Right hindlimb (tissue), 1 donor: ENCODE results near the gene SLC39A6.
"Not testable (repeated sequence)": the region's sequence is repeated elsewhere in the genome, so short reads cannot be mapped to it uniquely, and the experiment has no call there.

Experiments
- DNase-seq: peaks from one replicate; pipeline ENCODE4 v3.0.0-alpha.2; 2018

The SLC39A6 gene

DNA sequence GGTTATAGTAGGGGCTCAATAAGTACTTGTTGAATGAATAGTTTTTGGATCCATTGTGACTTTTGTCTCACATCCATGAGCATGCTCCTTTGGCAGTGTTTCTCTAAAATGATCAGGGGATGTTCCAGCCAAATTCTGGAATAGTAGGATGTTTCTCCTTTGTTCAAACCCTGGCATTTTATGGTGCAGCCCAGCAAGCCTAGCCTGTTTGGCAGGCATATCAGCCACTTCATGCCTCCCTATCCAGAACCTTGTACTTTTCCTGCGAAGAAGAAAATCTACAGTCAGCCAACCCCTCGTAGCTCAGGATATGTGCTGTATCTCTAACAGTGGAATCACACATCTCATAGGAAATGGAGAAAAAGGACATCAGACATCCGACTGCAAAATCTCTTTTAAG is 34.7 kb downstream of the SLC39A6 start:
- DNase-seq: no peak

GRCh38 chr18:36092116-36092515 is 37.0 kb downstream of the SLC39A6 start:
- not testable (repeated sequence) for DNase-seq

DNA sequence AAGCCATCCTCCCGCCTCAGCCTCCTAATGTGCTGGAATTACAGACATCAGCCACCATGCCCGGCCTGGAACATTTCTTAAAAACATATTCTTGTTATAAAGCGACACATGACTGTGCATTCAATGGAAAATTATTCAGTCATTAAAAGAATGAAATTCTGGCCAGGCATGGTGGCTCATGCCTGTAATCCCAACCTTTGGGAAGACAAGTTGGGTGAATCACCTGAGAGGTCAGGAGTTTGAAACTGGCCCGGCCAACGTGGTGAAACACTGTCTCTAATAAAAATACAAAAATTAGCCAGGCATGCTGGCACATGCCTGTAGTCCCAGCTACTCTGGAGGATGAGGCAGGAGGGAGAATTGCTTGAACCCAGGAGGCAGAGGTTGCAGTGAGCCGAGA is 40.1 kb downstream of the SLC39A6 start:
- DNase-seq: no peak

DNA sequence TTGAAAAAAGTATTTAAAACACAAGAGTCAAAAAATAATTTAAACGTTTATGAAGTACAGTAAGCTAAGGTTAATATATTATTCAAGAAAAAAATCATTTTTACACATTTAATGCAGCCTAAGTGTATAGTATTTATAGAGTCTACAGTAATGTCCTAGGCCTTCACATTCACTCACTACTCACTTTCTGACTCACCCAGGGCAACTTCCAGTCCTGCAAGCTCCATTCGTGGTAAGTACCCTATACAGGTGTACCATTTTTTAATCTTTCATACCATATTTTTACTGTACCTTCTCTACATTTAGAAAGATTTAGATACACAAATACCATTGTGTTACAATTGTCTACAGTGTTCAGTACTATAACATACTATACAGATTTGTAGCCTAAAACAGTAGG is 40.9 kb downstream of the SLC39A6 start:
- DNase-seq: no peak

DNA sequence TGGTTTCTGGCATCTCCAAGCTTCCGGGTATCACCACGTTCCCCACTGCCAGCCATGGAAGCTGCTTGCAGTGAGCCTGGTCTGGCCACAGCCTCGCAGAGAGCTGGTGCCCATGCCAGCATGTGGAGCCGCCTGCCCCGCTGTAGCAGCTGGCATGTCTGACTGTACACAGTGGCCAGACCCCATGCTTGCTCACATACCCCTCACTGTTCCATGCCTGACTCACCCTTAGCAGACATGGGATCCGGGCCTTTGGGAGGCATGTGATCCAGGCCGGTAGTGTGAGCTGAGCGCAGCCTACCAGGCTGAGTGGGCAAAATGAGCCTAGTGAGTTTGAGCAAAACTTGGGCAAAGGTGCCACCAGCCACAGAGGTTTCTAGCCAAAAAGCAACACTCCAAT is 43.0 kb downstream of the SLC39A6 start:
- no peak for DNase-seq

- no peak for DNase-seq
Measured at GRCh38 chr18:36085195-36085594, 43.9 kb downstream of the SLC39A6 start.

DNA sequence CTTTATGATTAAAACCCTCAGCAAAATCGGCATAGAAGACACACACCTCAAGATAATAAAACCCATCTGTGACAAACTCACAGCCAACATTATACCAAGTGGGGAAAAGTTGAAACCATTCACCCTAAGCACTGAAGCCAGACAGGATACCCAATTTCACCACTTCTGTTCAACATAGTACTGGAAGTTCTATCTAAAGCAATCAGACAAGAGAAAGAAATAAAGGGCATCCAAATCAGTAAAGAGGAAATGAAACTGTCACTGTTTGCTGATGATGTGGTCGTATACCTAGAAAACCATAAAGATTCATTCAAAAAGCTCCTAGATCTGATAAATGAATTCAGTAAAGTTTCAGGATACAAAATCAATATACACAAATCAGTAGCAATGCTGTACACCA is 45.4 kb downstream of the SLC39A6 start:
- no peak for DNase-seq

DNA sequence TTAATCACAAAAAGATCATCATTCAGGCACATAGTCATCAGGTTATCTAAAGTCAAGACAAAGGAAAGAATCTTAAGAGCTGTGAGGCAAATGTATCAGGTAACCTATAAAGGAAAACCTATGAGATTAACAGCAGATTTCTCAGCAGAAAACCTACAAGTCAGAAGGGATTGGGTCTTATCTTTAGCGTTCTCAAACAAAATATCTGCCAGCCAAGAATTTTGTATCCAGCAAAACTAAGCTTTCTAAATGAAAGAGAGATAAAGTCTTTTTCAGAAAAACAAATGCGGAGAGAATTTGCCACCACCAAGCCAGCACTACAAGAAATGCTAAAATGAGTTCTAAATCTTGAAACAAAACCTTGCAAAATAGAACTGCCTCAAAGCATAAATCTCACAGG is 48.0 kb downstream of the SLC39A6 start:
- DNase-seq: not testable (repeated sequence)

GRCh38 chr18:36078751-36079529 is 50.2 kb downstream of the SLC39A6 start:
- no peak for DNase-seq

DNA sequence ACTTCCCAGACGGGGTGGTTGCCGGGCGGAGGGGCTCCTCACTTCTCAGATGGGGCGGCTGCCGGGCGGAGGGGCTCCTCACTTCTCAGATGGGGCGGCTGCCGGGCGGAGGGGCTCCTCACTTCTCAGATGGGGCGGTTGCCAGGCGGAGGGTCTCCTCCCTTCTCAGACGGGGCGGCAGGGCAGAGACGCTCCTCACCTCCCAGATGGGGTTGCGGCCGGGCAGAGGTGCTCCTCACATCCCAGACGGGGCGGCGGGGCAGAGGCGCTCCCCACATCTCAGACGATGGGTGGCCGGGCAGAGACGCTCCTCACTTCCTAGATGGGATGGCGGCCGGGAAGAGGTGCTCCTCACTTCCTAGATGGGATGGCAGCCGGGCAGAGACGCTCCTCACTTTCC is 51.4 kb downstream of the SLC39A6 start:
- not testable (repeated sequence) for DNase-seq

- DNase-seq: no peak
Measured at GRCh38 chr18:36075862-36076587, 53.1 kb downstream of the SLC39A6 start.

- DNase-seq: no peak
Measured at GRCh38 chr18:36074435-36074834, 54.7 kb downstream of the SLC39A6 start.

DNA sequence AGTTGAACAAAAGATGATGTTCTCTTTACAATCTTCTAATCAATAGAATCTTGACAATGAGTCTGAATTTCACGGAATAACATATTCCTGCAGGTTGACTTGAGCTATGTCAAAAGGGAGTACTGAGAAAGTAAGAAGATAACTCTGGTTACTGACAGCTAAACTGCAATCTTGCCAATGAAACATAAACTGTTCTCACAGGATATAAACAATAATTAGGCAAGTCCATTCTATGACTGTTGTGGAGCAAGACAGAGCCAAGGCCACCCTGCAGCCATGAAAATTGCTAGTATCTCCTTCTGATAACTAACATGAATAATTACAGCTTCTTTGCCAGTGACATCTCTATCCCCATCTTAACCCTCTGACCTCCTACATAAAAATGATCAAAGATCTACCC is 55.5 kb downstream of the SLC39A6 start:
- DNase-seq: no peak

DNA sequence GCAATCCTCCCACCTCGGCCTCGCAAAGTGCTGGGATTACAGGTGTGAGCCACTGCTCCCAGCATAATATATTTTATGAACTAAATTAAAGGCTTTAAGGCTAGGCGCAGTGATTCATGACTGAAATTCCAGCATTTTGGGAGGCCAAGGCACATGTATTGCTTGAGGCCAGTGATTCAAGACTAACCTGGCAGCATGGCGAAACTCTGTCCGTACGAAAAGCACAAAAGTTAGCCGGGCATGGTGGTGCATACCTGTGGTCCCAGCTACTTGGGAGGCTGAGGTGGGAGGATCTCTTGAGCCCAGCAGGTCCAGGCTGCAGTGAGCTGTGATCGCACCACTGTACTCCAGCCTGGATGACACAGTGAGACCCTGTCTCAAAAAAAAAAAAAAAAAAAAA is 56.7 kb downstream of the SLC39A6 start:
- DNase-seq: not testable (repeated sequence)

- peak; percentile 97 for DNase-seq
Measured at GRCh38 chr18:36067055-36067957, 61.8 kb downstream of the SLC39A6 start, which contains the start of gene RPRD1A. RPRD1A (minus strand) TSS chr18:36067559; CDS start chr18:36067404, 155 bp downstream.

GRCh38 chr18:36066686-36067054 is 62.5 kb downstream of the SLC39A6 start:
- DNase-seq: no peak

GRCh38 chr18:36066001-36066400 is 63.1 kb downstream of the SLC39A6 start:
- no peak for DNase-seq

DNA sequence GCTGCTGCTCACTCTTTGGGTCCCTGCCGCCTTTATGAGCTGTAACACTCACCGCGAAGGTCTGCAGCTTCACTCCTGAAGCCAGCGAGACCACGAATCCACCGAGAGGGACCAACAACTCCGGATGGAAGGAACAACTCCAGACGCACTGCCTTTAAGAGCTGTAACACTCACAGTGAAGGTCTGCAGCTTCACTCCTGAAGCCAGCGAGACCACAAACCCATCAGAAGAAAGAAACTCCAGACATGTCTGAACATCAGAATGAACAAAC is 64.4 kb downstream of the SLC39A6 start:
- not testable (repeated sequence) for DNase-seq

DNA sequence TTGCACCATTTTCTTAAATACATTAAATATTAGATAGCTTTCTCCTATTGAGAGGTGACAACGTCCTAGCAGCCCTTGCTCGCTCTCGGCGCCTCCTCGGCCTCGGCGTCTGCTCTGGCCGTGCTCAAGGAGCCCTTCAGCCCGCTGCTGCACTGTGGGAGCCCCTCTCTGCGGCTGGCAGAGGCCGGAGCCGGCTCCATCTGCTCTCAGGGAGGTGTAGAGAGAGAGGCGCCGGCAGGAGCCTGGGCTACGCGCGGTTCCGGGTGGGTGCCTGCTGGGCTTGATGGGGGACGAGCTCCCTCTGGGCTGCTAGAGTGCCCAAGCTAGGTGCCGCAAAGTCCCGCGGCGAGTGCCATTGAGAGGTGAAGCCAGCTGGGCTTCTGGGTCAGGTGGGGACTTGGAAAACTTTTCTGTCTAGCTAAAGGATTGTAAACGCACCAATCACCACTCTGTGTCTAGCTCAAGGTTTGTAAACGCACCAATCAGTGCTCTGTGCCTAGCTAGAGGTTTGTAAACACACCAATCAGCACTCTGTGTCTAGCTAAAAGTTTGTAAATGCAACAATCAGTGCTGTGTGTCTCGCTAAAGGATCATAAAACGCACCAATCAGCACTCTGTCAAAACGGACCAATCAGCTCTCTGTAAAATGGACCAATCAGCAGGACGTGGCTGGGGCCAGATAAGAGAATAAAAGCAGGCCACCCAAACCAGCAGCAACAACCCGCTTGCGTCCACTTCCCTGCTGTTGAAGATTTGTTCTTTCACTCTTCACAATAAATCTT is 64.9 kb downstream of the SLC39A6 start:
- no peak for DNase-seq

GRCh38 chr18:36058674-36059073 is 70.5 kb downstream of the SLC39A6 start:
- no peak for DNase-seq
